K562 (cell line): ENCODE measurements around the gene PNMA8C.

Experiments
- ARID3B ChIP-seq: fragments of 250-450 bp; sonication (Bioruptor Pico); IDR thresholded peaks from 2 replicates; pipeline ENCODE4 v1.4.0; 2020; ENCODE audit warnings: borderline replicate concordance
- KLF16 ChIP-seq: IDR thresholded peaks from 2 replicates; pipeline ENCODE4 v1.6.1; 2016; ENCODE audit warnings: antibody characterized with exemption
- RNF2 ChIP-seq: sonication (generic); IDR thresholded peaks from 2 replicates; pipeline ENCODE4 v1.6.1; 2016
- TCFL5 ChIP-seq: fragments of 250-450 bp; sonication (Bioruptor Pico); conservative IDR thresholded peaks from 2 replicates; pipeline ENCODE4 v1.6.1; 2021; ENCODE audit warnings: mild to moderate bottlenecking, moderate library complexity, matching md5 sums

GRCh38 chr19:46409191-46409590 is 19.5 kb downstream of the PNMA8C start:
- no peak for TF ChIP-seq ARID3B (CRISPR knock-in tag)
- no peak for TF ChIP-seq KLF16
- no peak for TF ChIP-seq RNF2
- TF ChIP-seq TCFL5 (CRISPR knock-in tag), result no peak
